A549 (cell line): ENCODE measurements around the gene FAM174B. TPM values are rescaled to one million over a fixed set of nuclear protein-coding genes. Genes with fewer than 3 reads are reported as not detected.

ENCODE experiments used
- ATAC-seq, 2 experiments: fragments of 200-7000 bp in 1 of 2; fragments of >200 bp in 1 of 2; cut with Nextera tagmentation in 1 of 2; cut with Tn5 transposase in 1 of 2; 3 replicates each; pipeline versions ENCODE4 v1.8.0 to v1.9.1; 2018 to 2020; ENCODE audit warnings: mild to moderate bottlenecking in 1 of 2, moderate library complexity in 1 of 2
- CTCF ChIA-PET: fragments of 300-600 bp; sonication (Branson Sonifier 250); formaldehyde crosslinking; extraction: SDS; loops from one replicate; lab custom pipeline; 2021; ENCODE audit warnings: antibody characterized with exemption, inconsistent platforms; lab: Yijun Ruan, JAX
- POLR2A ChIA-PET: fragments of 350-600 bp; formaldehyde crosslinking; extraction: SDS; loops from one replicate; lab custom pipeline; 2021; ENCODE audit warnings: antibody characterized with exemption, inconsistent platforms; lab: Yijun Ruan, JAX
- DNase-seq, 2 experiments: peaks; one replicate each; pipeline versions ENCODE4 v3.0.0 to v3.0.0-alpha.2; 2011 to 2016; ENCODE audit warnings: low read depth in 1 of 2, low spot score in 1 of 2
- FAIRE-seq: peaks from 2 replicates; lab custom pipeline; 2011; peaks lifted over from hg19 to GRCh38; lab: Jason Lieb, UNC
- H3K27ac ChIP-seq, 2 experiments: fragments of >200 bp; sonication (Bioruptor Twin); formaldehyde crosslinking; 3 replicates each; pipeline ENCODE4 v1.5.1; 2016 to 2017
- H3K4me1 ChIP-seq: fragments of >200 bp; sonication (Bioruptor Twin); formaldehyde crosslinking; 3 replicates; pipeline ENCODE4 v1.6.1; 2016
- H3K4me2 ChIP-seq: fragments of >200 bp; sonication (Bioruptor Twin); formaldehyde crosslinking; 3 replicates; pipeline ENCODE4 v1.6.1; 2016
- H3K4me3 ChIP-seq: fragments of >200 bp; sonication (Bioruptor Twin); formaldehyde crosslinking; 3 replicates; pipeline ENCODE4 v1.5.1; 2016
- H3K9me3 ChIP-seq: fragments of >200 bp; sonication (Bioruptor Twin); formaldehyde crosslinking; 3 replicates; pipeline ENCODE4 v1.6.1; 2016
- CBX2 ChIP-seq: fragments of 200-600 bp; sonication (generic); IDR thresholded peaks from 2 replicates; pipeline ENCODE4 v1.6.1; 2016; ENCODE audit warnings: low read depth, mild to moderate bottlenecking, borderline replicate concordance
- CHD2 ChIP-seq: fragments of 150-350 bp; IDR thresholded peaks from 2 replicates; pipeline ENCODE4 v1.6.1; 2014; ENCODE audit warnings: low read length; ENCODE audit not compliant: partially characterized antibody
- ELK1 ChIP-seq: fragments of 150-350 bp; IDR thresholded peaks from 2 replicates; pipeline ENCODE4 v1.6.1; 2014; ENCODE audit warnings: low read depth, mild to moderate bottlenecking, low read length
- EP300 ChIP-seq, 2 experiments: fragments of >200 bp; sonication (Bioruptor Twin); formaldehyde crosslinking; IDR thresholded peaks; 2 replicates in 1 of 2; 3 replicates in 1 of 2; pipeline ENCODE4 v1.6.1; 2016 to 2017
- ESRRA ChIP-seq: fragments of 150-350 bp; IDR thresholded peaks from 2 replicates; pipeline ENCODE4 v1.6.1; 2014; ENCODE audit warnings: mild to moderate bottlenecking, low read length, borderline replicate concordance
- FOSB ChIP-seq: fragments of 250-450 bp; sonication (Bioruptor Pico); IDR thresholded peaks from 2 replicates; pipeline ENCODE4 v1.5.0; 2020; ENCODE audit warnings: mild to moderate bottlenecking, moderate library complexity
- HDAC2 ChIP-seq: fragments of 200-600 bp; sonication (generic); IDR thresholded peaks from 2 replicates; pipeline ENCODE4 v1.6.1; 2016
- JUNB ChIP-seq: fragments of >200 bp; sonication (Bioruptor Twin); formaldehyde crosslinking; IDR thresholded peaks from 2 replicates; pipeline ENCODE4 v1.6.1; 2016
- MAFK ChIP-seq: fragments of 450-650 bp; IDR thresholded peaks from 2 replicates; pipeline ENCODE4 v1.6.1; 2014; ENCODE audit not compliant: partially characterized antibody
- MAZ ChIP-seq: fragments of 150-350 bp; IDR thresholded peaks from 2 replicates; pipeline ENCODE4 v1.6.1; 2014; ENCODE audit warnings: antibody characterized with exemption, low read depth, low read length, borderline replicate concordance
- NPAS2 ChIP-seq: fragments of 250-450 bp; sonication (Bioruptor Pico); IDR thresholded peaks from 2 replicates; pipeline ENCODE4 v1.8.0; 2022; ENCODE audit warnings: mild to moderate bottlenecking, moderate library complexity, borderline replicate concordance
- NR3C1 ChIP-seq: fragments of >200 bp; sonication (Bioruptor Twin); formaldehyde crosslinking; IDR thresholded peaks from 3 replicates; pipeline ENCODE4 v1.6.1; 2017
- PHF8 ChIP-seq: fragments of 200-600 bp; sonication (generic); IDR thresholded peaks from 2 replicates; pipeline ENCODE4 v1.6.1; 2016; ENCODE audit warnings: low read depth, mild to moderate bottlenecking, antibody characterized with exemption, moderate library complexity, borderline replicate concordance
- POLR2AphosphoS2 ChIP-seq: conservative IDR thresholded peaks from 2 replicates; pipeline ENCODE4 v1.6.1; 2012; ENCODE audit warnings: low read length, improper control_type of control experiment, inconsistent platforms
- RFX5 ChIP-seq: fragments of 450-650 bp; IDR thresholded peaks from 2 replicates; pipeline ENCODE4 v1.7.1; 2014; ENCODE audit warnings: antibody characterized with exemption, mild to moderate bottlenecking, moderate library complexity
- RNF2 ChIP-seq: fragments of 200-600 bp; sonication (generic); IDR thresholded peaks from 2 replicates; pipeline ENCODE4 v1.6.1; 2016; ENCODE audit warnings: low read depth, mild to moderate bottlenecking, antibody characterized with exemption, moderate library complexity, borderline replicate concordance
- ZFP36 ChIP-seq: fragments of 450-650 bp; IDR thresholded peaks from 2 replicates; pipeline ENCODE4 v1.6.1; 2014; ENCODE audit warnings: borderline replicate concordance; ENCODE audit not compliant: partially characterized antibody
- ZSCAN20 ChIP-seq: fragments of 250-450 bp; sonication (Bioruptor Pico); IDR thresholded peaks from 2 replicates; pipeline ENCODE4 v1.8.0; 2022; ENCODE audit warnings: mild to moderate bottlenecking, moderate library complexity
- WGBS: methylation state at CpG from one replicate; pipeline ENCODE4 v1.1.6; 2017; ENCODE audit errors: missing lambda C conversion rate; 5-methylcytosine and 5-hydroxymethylcytosine counted together
- polyA plus RNA-seq, 4 experiments: library from polyadenylated mRNA; depleted of rRNA in 3 of 4; stranded (reverse); fragments of >200 nt; fragmentation: RNase III in 1 of 4; extraction: RNeasy Plus Mini Kit Qiagen cat#74134 plus additional on column Dnase treatment in 1 of 4; gene quantifications; 2 replicates in 3 of 4; 3 replicates in 1 of 4; pipeline ENCODE4 v1.2.3, GENCODE V29; 2011 to 2017
- TF ChIP-seq, protein P1 (sequence below): IDR thresholded peaks from 2 replicates; pipeline ENCODE4 v1.6.1; 2012
- TF ChIP-seq, protein P2 (sequence below): fragments of >200 bp; sonication (Bioruptor Twin); formaldehyde crosslinking; IDR thresholded peaks from 3 replicates; pipeline ENCODE4 v1.5.1; 2016
- TF ChIP-seq, protein P3 (sequence below): fragments of >200 bp; sonication (Bioruptor Twin); formaldehyde crosslinking; IDR thresholded peaks from 2 replicates; pipeline ENCODE4 v1.6.1; 2016
- TF ChIP-seq, protein P4 (sequence below): IDR thresholded peaks from 2 replicates; pipeline ENCODE4 v1.6.1; 2012

FAM174B gene
- polyA plus RNA-seq, 2 of the 4 experiments (the other 2 are of a cell fraction), result 4.6 to 13.9 TPM

DNA sequence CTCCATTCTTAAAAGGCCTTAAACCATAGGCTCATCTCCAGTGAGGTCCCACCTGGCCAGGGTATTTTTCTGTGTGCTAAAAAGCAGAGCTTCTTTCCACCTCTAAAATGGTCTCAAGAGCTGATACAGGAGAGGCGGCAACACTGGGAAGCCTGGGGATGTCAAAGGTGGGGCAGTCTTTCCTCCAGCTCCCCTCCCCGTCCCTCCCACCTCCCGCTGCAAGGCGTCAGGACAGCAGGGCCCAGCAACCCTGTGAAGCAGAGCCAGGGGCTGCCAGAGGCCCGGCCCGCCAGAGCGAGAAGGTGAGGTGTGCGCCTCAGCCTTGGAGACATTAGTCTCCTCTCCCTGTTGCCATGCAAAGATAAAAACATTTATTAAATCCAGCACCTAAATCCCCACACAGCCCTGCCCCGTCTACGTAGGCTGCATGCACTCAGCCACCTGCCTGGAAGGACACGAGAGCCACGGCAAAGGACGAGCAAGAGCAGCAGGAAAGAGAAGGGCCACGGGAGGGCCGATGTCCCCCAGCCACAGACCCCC, 75.6 kb downstream of the FAM174B start:
- Histone ChIP-seq H3K27ac (no peak overlapping the region), H3K4me3 (no peak overlapping the region), H3K4me1 (no peaks in the 10 kb centered on the region), H3K4me2 (no peak overlapping the region), H3K9me3 (peaks cover 10% of the 10 kb centered on the region)
- WGBS, result 42% methylated on average over 15 of the region's 15 CpGs
- CTCF ChIA-PET, result interaction anchor here (1.3 to 2.1 kb wide), 2 partner anchors 11 kb away, joined by 3 to 4 read pairs; no protein-coding TSS in a partner anchor
- no peak for FAIRE-seq
- POLR2A ChIA-PET, result no interaction called here
- ATAC-seq, result no peak; a peak in 2 of 6 replicates
- TF ChIP-seq POLR2AphosphoS2 (no peak), RFX5 (no peak), CHD2 (no peak), MAZ (no peak), PHF8 (no peak), CBX2 (no peak), ZSCAN20 (CRISPR knock-in tag) (no peak), EP300 (IDR thresholded peaks at IDR 0.05) (no peak), FOSB (no peak), RNF2 (no peak)
- TF ChIP-seq, protein P1, sequence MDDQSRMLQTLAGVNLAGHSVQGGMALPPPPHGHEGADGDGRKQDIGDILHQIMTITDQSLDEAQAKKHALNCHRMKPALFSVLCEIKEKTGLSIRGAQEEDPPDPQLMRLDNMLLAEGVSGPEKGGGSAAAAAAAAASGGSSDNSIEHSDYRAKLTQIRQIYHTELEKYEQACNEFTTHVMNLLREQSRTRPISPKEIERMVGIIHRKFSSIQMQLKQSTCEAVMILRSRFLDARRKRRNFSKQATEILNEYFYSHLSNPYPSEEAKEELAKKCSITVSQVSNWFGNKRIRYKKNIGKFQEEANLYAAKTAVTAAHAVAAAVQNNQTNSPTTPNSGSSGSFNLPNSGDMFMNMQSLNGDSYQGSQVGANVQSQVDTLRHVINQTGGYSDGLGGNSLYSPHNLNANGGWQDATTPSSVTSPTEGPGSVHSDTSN, result no peak
- TF ChIP-seq, protein P2, sequence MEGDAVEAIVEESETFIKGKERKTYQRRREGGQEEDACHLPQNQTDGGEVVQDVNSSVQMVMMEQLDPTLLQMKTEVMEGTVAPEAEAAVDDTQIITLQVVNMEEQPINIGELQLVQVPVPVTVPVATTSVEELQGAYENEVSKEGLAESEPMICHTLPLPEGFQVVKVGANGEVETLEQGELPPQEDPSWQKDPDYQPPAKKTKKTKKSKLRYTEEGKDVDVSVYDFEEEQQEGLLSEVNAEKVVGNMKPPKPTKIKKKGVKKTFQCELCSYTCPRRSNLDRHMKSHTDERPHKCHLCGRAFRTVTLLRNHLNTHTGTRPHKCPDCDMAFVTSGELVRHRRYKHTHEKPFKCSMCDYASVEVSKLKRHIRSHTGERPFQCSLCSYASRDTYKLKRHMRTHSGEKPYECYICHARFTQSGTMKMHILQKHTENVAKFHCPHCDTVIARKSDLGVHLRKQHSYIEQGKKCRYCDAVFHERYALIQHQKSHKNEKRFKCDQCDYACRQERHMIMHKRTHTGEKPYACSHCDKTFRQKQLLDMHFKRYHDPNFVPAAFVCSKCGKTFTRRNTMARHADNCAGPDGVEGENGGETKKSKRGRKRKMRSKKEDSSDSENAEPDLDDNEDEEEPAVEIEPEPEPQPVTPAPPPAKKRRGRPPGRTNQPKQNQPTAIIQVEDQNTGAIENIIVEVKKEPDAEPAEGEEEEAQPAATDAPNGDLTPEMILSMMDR, result no peak
- no peak for DNase-seq

DNA sequence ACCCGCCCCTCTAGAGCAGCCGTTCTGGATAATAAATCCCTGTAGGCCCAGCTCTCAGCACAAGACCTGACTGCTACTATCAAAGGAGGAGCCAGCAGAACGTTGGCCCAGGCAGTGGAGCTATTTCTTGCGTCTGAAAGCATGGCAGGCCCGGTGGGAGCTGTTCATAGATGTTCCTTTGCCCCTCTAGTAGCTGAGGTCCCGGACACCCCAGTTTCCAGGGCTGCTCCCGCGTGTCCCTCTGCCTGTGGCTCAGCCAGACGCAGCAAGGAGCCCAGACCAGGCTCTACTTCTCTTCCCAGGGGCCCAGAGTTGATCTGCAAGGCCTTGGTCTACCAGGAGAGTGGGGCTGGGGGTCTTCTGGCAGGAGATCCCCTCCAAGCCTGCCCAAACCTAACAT, 76.1 kb downstream of the FAM174B start:
- no peak for ATAC-seq
- H3K4me1 ChIP-seq, result no peaks in the 10 kb centered on the region
- H3K27ac ChIP-seq, result no peak overlapping the region
- no peak for TF ChIP-seq NR3C1
- TF ChIP-seq JUNB, result no peak
- no peak for TF ChIP-seq ELK1
- no peak for TF ChIP-seq ESRRA
- TF ChIP-seq RNF2, result no peak
- no peak for TF ChIP-seq FOSB
- no peak for TF ChIP-seq HDAC2
- TF ChIP-seq, all 56 proteins: peak for 0
- Histone ChIP-seq H3K4me2 (no peak overlapping the region), H3K4me3 (no peak overlapping the region), H3K9me3 (peaks cover 10% of the 10 kb centered on the region)
- 11% methylated on average over 9 of the region's 9 CpGs for WGBS
- DNase-seq (no peak), FAIRE-seq (no peak)
- POLR2A ChIA-PET, result no interaction called here
- CTCF ChIA-PET, result interaction anchor here (1.3 kb wide), 1 partner anchor 11 kb away, joined by 3 read pairs; no protein-coding TSS in a partner anchor

DNA sequence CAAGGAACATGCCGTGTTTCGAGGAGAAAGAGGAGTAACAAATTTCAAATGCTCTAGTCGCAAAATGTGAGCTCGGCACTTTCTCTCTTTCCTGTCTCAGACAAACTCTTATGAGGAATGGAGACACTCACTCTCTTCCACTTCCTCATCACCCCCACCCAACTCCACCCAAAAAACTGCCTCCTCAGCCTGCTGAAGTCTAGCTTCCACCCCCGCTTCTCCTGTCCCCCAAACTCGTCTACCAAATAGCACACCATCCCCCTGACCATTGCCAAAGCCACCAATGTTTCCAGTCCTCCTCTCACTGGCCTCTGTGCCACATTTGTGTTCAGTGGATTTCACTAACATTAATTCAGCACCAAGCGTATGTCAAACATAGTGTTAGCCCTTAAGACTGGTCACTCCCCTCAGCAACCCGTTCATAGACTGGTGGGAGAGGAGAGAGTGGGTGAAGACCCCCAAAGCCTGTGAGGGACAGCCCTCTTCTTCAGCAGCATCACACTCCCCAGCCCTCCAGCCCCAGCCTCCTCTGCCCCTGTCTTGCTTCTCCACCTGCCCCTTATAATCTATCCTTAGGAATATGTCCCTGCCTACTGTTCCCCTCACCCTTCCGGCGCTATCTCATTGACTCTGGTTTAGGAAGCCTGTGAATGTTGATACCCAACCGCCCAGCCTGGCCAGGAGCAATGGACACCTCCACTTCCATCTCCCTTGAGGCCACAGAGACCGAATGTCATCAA, 77.3 kb downstream of the FAM174B start:
- ATAC-seq (no peak), DNase-seq (no peak), FAIRE-seq (no peak)
- Histone ChIP-seq H3K4me2 (no peak overlapping the region), H3K27ac (no peak overlapping the region), H3K4me3 (no peak overlapping the region), H3K4me1 (no peaks in the 10 kb centered on the region), H3K9me3 (peaks cover 2% of the 10 kb centered on the region)
- CTCF ChIA-PET, result no interaction called here
- POLR2A ChIA-PET, result no interaction called here
- WGBS, result 16% methylated on average over 12 of the region's 12 CpGs
- TF ChIP-seq, protein P3, sequence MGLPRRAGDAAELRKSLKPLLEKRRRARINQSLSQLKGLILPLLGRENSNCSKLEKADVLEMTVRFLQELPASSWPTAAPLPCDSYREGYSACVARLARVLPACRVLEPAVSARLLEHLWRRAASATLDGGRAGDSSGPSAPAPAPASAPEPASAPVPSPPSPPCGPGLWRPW, result no peak
- TF ChIP-seq, protein P4, sequence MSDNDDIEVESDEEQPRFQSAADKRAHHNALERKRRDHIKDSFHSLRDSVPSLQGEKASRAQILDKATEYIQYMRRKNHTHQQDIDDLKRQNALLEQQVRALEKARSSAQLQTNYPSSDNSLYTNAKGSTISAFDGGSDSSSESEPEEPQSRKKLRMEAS, result no peak
- TF ChIP-seq, protein P1, result no peak
- TF ChIP-seq ELK1 (no peak), MAFK (peak; percentile 18), ZFP36 (no peak), NPAS2 (CRISPR knock-in tag) (no peak)
